ENCODE results near the gene SLC27A5. TPM values are rescaled to one million over a fixed set of nuclear protein-coding genes. Genes with fewer than 3 reads are reported as not detected.

The SLC27A5 gene
- total RNA-seq, 1 experiment from 2014 or later, result 8.4 TPM

- peaks cover 7% of the 10 kb centered on the region; the same call in 1 of the 2 replicates for H3K4me1 ChIP-seq (replicated peaks; ENCODE audit: insufficient read depth)
- H2AFZ ChIP-seq, result no peak overlapping the region
- TF ChIP-seq EZH2 (IDR thresholded peaks at IDR 0.05; ENCODE audit: low read depth) (no peak), CTCF (conservative IDR thresholded peaks at IDR 0.05) (no peak)
- H3K9me3 ChIP-seq (ENCODE audit: insufficient read depth, low read depth), result no peaks in the 10 kb centered on the region
- peaks cover 9% of the 10 kb centered on the region; the same call in 1 of the 2 replicates for H3F3A ChIP-seq (ENCODE audit: insufficient read depth, low read depth)
- ChIA-PET POLR2A (ENCODE audit: unreplicated experiment) (no interaction called here), CTCF (no interaction called here)
- H3K4me3 ChIP-seq, result no peak overlapping the region
- H4K20me1 ChIP-seq (ENCODE audit: insufficient read depth), result no peaks in the 10 kb centered on the region
- no TSS peak for BruUV-seq (replicated peaks)
- no peaks in the 10 kb centered on the region for H3K9me2 ChIP-seq (ENCODE audit: insufficient read depth)
- no peak for DNase-seq
- H3K27me3 ChIP-seq (ENCODE audit: insufficient read depth, low read depth), result no peaks in the 10 kb centered on the region
- H3K36me3 ChIP-seq (ENCODE audit: low read depth), result no peaks in the 10 kb centered on the region
- intact Hi-C loops (cut with micrococcal nuclease; ENCODE audit: unreplicated experiment), result no loop called here
- H3K27ac ChIP-seq, result no peak overlapping the region
- H3K4me2 ChIP-seq, result no peak overlapping the region
- peaks cover 13% of the 10 kb centered on the region for H3K79me2 ChIP-seq (ENCODE audit: low read depth)
Measured at GRCh38 chr19:58557221-58558065, 45.7 kb upstream of the SLC27A5 start.

GRCh38 chr19:58556622-58557220, 44.9 kb upstream of the SLC27A5 start:
- no peaks in the 10 kb centered on the region for H3K9me3 ChIP-seq (ENCODE audit: insufficient read depth, low read depth)
- CTCF ChIA-PET, result no interaction called here
- no peaks in the 10 kb centered on the region for H3K27me3 ChIP-seq (ENCODE audit: insufficient read depth, low read depth)
- H3K27ac ChIP-seq, result no peak overlapping the region
- no peak for TF ChIP-seq EZH2 (IDR thresholded peaks at IDR 0.05; ENCODE audit: low read depth)
- TF ChIP-seq CTCF (conservative IDR thresholded peaks at IDR 0.05), result no peak
- H2AFZ ChIP-seq, result no peak overlapping the region
- BruUV-seq (replicated peaks), result no TSS peak
- H3K4me2 ChIP-seq, result no peak overlapping the region
- H3K36me3 ChIP-seq (ENCODE audit: low read depth), result no peaks in the 10 kb centered on the region
- peaks cover 9% of the 10 kb centered on the region; the same call in 1 of the 2 replicates for H3F3A ChIP-seq (ENCODE audit: insufficient read depth, low read depth)
- H3K4me1 ChIP-seq (replicated peaks; ENCODE audit: insufficient read depth), result peaks cover 7% of the 10 kb centered on the region; the same call in 1 of the 2 replicates
- H3K79me2 ChIP-seq (ENCODE audit: low read depth), result peaks cover 13% of the 10 kb centered on the region
- intact Hi-C loops (cut with micrococcal nuclease; ENCODE audit: unreplicated experiment), result no loop called here
- no peaks in the 10 kb centered on the region for H4K20me1 ChIP-seq (ENCODE audit: insufficient read depth)
- H3K9me2 ChIP-seq (ENCODE audit: insufficient read depth), result no peaks in the 10 kb centered on the region
- POLR2A ChIA-PET (ENCODE audit: unreplicated experiment), result no interaction called here
- DNase-seq, result no peak
- no peak overlapping the region for H3K4me3 ChIP-seq

- TF ChIP-seq EZH2 (IDR thresholded peaks at IDR 0.05; ENCODE audit: low read depth) (no peak), CTCF (conservative IDR thresholded peaks at IDR 0.05) (no peak)
- Histone ChIP-seq H3K9me3 (ENCODE audit: insufficient read depth, low read depth) (no peaks in the 10 kb centered on the region), H3K4me1 (replicated peaks; ENCODE audit: insufficient read depth) (peaks cover 7% of the 10 kb centered on the region; the same call in 1 of the 2 replicates), H4K20me1 (ENCODE audit: insufficient read depth) (no peaks in the 10 kb centered on the region), H3K4me3 (no peak overlapping the region), H3K27me3 (ENCODE audit: insufficient read depth, low read depth) (no peaks in the 10 kb centered on the region), H2AFZ (no peak overlapping the region), H3K27ac (no peak overlapping the region), H3K36me3 (ENCODE audit: low read depth) (no peaks in the 10 kb centered on the region), H3K9me2 (ENCODE audit: insufficient read depth) (no peaks in the 10 kb centered on the region), H3K79me2 (ENCODE audit: low read depth) (peaks cover 13% of the 10 kb centered on the region), H3F3A (ENCODE audit: insufficient read depth, low read depth) (peaks cover 10% of the 10 kb centered on the region; the same call in 1 of the 2 replicates), H3K4me2 (no peak overlapping the region)
- ChIA-PET CTCF (no interaction called here), POLR2A (ENCODE audit: unreplicated experiment) (no interaction called here)
- DNase-seq, result no peak
- intact Hi-C loops (cut with micrococcal nuclease; ENCODE audit: unreplicated experiment), result no loop called here
- BruUV-seq (replicated peaks), result no TSS peak
Measured at GRCh38 chr19:58555920-58556621, 44.3 kb upstream of the SLC27A5 start.

All from PC-9 (cell line).